ENCODE data around the gene TMEM234. TPM values are rescaled to one million over a fixed set of nuclear protein-coding genes. Genes with fewer than 3 reads are reported as not detected.

TMEM234 gene
- total RNA-seq, 4 donors from 2014 or later, result 3.5 to 17.9 (median 9.9) TPM

DNA sequence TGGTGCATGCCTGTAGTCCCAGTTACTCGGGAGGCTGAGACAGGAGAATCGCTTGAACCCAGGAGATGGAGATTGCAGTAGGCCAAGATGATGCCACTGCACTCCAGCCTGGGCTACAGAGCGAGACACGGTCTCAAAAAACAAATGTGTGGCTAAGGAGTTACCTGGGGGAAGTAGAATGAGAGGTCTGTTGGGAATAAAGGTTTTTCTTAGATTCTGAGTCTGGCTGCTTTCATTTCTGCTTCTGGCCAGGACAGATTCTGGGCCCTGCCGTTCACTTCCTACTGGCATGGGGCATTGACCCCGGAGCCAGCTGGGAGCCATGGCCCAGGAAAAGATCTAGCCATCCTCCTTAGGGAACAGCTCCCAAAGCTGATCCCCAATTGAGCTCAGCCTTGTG, 13.7 kb downstream of the TMEM234 start:
- no peak overlapping the region for H3K27ac ChIP-seq
- H3K36me3 ChIP-seq, result peaks cover 0 to 11% of the 10 kb centered on the region in 2 donors
- no peaks in the 10 kb centered on the region for H3K9me3 ChIP-seq
- no peak for ATAC-seq
- WGBS, 2 donors (ENCODE audit: low coverage in 1 of 2), result 75 to 90% methylated on average over 4 to 6 of the region's 6 CpGs
- H3K4me1 ChIP-seq, result peaks cover 0 to 31% (median 12%) of the 10 kb centered on the region in 3 donors
- H3K27me3 ChIP-seq, result no peaks in the 10 kb centered on the region
- no peak overlapping the region for H3K4me3 ChIP-seq
- TF ChIP-seq POLR2A (IDR thresholded peaks at IDR 0.05) (no peak), EP300 (IDR thresholded peaks at IDR 0.05) (no peak), POLR2AphosphoS5 (IDR thresholded peaks at IDR 0.05) (no peak)
- TF ChIP-seq, protein P1, sequence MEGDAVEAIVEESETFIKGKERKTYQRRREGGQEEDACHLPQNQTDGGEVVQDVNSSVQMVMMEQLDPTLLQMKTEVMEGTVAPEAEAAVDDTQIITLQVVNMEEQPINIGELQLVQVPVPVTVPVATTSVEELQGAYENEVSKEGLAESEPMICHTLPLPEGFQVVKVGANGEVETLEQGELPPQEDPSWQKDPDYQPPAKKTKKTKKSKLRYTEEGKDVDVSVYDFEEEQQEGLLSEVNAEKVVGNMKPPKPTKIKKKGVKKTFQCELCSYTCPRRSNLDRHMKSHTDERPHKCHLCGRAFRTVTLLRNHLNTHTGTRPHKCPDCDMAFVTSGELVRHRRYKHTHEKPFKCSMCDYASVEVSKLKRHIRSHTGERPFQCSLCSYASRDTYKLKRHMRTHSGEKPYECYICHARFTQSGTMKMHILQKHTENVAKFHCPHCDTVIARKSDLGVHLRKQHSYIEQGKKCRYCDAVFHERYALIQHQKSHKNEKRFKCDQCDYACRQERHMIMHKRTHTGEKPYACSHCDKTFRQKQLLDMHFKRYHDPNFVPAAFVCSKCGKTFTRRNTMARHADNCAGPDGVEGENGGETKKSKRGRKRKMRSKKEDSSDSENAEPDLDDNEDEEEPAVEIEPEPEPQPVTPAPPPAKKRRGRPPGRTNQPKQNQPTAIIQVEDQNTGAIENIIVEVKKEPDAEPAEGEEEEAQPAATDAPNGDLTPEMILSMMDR (IDR thresholded peaks at IDR 0.05), result no peak

DNA sequence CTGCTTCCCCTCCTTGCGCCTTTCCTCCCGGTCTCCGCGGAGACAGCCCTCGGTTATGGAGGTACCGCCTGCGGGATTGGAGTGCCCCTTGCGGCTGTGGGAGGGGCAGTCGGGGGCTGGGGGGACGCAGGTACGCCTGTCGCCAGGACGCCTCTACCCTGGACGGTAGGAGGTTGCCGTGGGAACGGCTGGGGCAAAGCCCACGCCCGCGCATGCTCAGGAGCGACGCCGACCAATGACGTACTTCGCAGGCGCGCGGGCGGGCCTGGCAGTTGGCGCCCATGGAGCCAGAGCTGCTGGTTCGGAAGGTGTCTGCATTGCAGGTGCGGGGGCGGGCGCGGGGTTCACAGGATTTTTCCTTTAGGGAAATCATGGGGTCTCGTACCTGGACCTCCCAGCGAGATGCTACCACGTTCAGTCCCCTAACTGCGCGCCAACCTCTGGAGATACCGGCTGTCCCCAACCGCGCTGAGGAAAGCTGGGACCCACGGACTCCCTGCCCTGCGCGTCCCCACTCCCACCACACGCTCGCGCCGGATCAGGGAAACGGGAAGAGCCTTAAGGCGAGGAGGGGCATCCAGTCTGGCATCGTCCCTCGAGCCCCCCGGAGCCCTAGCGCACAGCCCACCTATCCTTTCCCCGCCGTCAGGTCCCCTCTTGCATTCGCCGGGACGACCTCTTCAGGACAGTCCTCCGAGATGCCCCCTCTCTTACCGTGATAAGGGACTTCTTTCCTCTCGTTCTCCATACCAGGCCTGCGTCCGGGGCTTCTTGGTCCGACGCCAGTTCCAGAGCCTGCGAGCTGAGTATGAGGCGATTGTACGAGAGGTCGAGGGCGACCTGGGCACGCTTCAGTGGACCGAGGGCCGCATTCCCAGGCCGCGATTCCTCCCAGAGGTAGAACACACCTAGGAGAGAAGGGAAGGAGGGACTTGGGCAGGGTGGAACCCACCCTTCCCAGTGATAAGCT, 16.5 kb downstream of the TMEM234 start, which contains the start of gene IQCC:
IQCC (plus strand) TSS at position 271 of the 970 bp plus-strand sequence; CDS start at position 282, 11 bp downstream.
- 2 to 3% methylated on average over 7 to 12 of the region's 77 CpGs for WGBS, 2 donors (ENCODE audit: low coverage in 1 of 2)
- Histone ChIP-seq H3K27ac (peak within 1 kb of the TSS in 3 of 4 donors; percentile 66 to 72 (median 66)), H3K27me3 (no peaks in the 10 kb centered on the region), H3K36me3 (no peaks in the 10 kb centered on the region), H3K9me3 (no peaks in the 10 kb centered on the region), H3K4me1 (peaks cover 0 to 48% (median 20%) of the 10 kb centered on the region in 3 donors), H3K4me3 (peak within 1 kb of the TSS; percentile 51 to 69)
- peak in 1 of 2 donors; percentile 43 for TF ChIP-seq POLR2A (IDR thresholded peaks at IDR 0.05)
- TF ChIP-seq POLR2AphosphoS5 (IDR thresholded peaks at IDR 0.05), result peak; percentile 59
- TF ChIP-seq, protein P1 (IDR thresholded peaks at IDR 0.05), result no peak
- peak; percentile 88 for ATAC-seq

DNA sequence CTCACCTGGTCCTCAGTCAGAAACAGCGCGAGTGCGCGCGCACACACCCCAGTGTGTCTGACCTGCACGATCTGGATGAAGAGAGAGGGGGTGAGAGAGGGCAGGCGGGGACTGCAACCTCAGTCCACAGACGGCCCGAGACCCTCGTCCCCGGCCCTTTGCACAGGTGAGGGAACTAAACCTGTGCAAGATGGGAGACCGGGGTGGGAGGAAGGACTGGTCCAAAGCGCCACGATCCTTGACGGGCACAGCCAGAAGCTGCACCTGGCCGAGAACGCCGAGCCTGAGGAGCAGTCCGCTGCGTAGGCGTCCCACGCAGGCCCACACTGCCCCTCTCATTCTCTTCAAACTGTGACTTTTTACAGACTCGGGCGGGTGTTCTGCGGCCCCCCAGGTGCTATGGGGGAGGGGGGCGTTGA, 17.2 kb downstream of the TMEM234 start:
- no peak for TF ChIP-seq POLR2A (IDR thresholded peaks at IDR 0.05)
- no peak for TF ChIP-seq POLR2AphosphoS5 (IDR thresholded peaks at IDR 0.05)
- no peak for TF ChIP-seq EP300 (IDR thresholded peaks at IDR 0.05)
- TF ChIP-seq, protein P1 (IDR thresholded peaks at IDR 0.05), result no peak
- Histone ChIP-seq H3K36me3 (no peaks in the 10 kb centered on the region), H3K27ac (peak overlapping the region in 3 of 4 donors; percentile 66 to 72 (median 66)), H3K9me3 (no peaks in the 10 kb centered on the region), H3K27me3 (no peaks in the 10 kb centered on the region), H3K4me1 (peaks cover under 1 to 53% (median 21%) of the 10 kb centered on the region in 3 donors), H3K4me3 (peak overlapping the region; percentile 51 to 69)
- no peak for ATAC-seq
- 27 to 33% methylated on average over 19 to 24 of the region's 26 CpGs for WGBS, 2 donors (ENCODE audit: low coverage in 1 of 2)

DNA sequence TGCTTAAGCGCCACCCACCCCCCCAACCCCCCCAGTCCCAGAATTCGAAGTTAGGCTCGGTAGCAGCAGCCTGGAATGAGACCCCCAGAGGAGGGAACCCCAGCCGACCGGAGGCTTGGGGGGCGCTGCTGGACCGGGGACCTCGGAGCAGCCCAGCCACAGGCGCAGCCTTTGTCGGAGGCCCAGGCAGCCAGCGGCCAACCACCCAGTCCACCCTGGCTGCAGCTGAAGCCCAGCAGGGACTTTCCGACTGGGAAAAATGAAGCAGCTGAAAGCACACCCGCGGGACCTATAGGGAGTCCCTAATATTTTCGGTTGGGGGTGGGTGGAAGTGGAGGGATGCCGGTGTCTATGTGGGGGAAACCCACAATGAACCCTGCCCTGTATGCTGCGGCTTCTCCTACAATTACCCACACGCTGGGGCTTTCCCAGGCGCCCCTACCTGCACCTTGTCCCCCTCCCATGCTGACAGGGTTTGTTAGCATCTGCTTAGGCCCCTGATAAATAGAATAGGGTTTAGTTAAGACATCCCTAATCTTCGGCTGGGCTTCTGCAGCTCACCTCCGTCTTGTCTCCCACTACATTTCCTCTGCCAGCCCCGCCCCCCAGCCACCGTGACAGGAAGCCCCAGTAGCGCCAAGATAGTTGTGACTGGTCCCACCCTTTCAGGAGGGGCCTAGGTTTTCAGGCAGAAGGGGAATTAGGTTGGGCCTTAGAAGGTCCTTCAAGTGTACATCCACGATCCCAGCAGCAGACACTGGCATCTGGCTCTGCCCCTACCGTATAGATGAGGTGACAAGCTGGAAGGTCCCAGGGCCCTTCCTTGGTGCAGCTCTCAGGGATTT, 20.9 kb downstream of the TMEM234 start:
- H3K4me1 ChIP-seq, result peaks cover 6 to 55% (median 25%) of the 10 kb centered on the region in 3 donors
- WGBS, 2 donors (ENCODE audit: low coverage in 1 of 2), result 0% methylated on average over 2 to 7 of the region's 26 CpGs
- no peaks in the 10 kb centered on the region for H3K9me3 ChIP-seq
- no peaks in the 10 kb centered on the region for H3K27me3 ChIP-seq
- H3K36me3 ChIP-seq, result peaks cover 0 to 23% of the 10 kb centered on the region in 2 donors
- H3K27ac ChIP-seq, result peak overlapping the region; percentile 43 to 95 (median 89)
- peak overlapping the region; percentile 58 to 72 for H3K4me3 ChIP-seq
- ATAC-seq, result peak; percentile 40
- TF ChIP-seq, protein P1 (IDR thresholded peaks at IDR 0.05), result peak in 1 of 4 experiments; percentile 33
- TF ChIP-seq POLR2AphosphoS5 (IDR thresholded peaks at IDR 0.05), result no peak
